ENCODE data around the gene DIAPH2.

DNA sequence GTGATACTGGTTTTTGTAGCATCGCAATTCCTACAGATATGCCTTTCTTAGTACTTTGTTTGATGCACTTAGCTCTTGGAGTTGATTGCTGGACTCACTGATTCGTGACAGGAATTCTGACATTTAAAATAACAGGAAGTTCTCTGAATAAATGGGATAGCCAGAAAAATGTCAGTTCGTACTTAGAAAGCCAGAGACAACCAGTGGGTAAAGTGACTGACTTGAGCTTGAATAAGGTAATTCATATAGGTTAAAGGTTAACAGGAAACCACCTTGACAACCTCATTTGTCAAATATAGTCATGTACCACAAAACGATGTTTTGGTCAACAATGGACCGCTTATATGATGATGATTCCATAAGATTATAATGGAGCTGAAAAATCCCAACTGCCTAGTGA is 380.4 kb downstream of the DIAPH2 start:
- TF ChIP-seq CTCF (IDR thresholded peaks at IDR 0.05) (no peak), EP300 (IDR thresholded peaks at IDR 0.05) (no peak)

Measured in tibial nerve (tissue), 4 donors.